Colonic mucosa (tissue), 4 donors: Measurements from ENCODE around the gene EPS8. TPM values are rescaled to one million over a fixed set of nuclear protein-coding genes. Genes with fewer than 3 reads are reported as not detected.
A peak's percentile ranks its signal among the peaks of the same experiment; 100 is the strongest.

ENCODE experiments used
- DNase-seq: peaks from one replicate; pipeline ENCODE4 v3.0.0-alpha.2; 2020
- H3K27ac ChIP-seq: fragments of 200-600 bp; one replicate; pipeline ENCODE4 v1.8.0; 2021
- H3K27me3 ChIP-seq: fragments of 200-600 bp; one replicate; pipeline ENCODE4 v1.8.0; 2021
- H3K36me3 ChIP-seq: fragments of 200-600 bp; one replicate; pipeline ENCODE4 v1.8.0; 2021
- H3K4me1 ChIP-seq: fragments of 200-600 bp; one replicate; pipeline ENCODE4 v1.8.0; 2021; ENCODE audit warnings: mild to moderate bottlenecking
- H3K4me3 ChIP-seq: fragments of 200-600 bp; one replicate; pipeline ENCODE4 v1.8.0; 2021
- H3K9ac ChIP-seq, 2 donors: one replicate each; pipeline ENCODE4 v1.7.0; 2013; ENCODE audit warnings: control low read depth in 2 of 2, low read depth in 2 of 2, low read length in 2 of 2
- H3K9me3 ChIP-seq: fragments of 200-600 bp; one replicate; pipeline ENCODE4 v1.8.0; 2021
- CTCF ChIP-seq: fragments of 200-600 bp; IDR thresholded peaks from one replicate; pipeline ENCODE4 v1.8.0; 2022; ENCODE audit warnings: antibody characterized with exemption, mild to moderate bottlenecking
- intact Hi-C: fragments of 100-400 bp; cut with DNase I; formaldehyde crosslinking; loops from one replicate; pipeline ENCODE4 v1.14.1; 2022
- total RNA-seq, 2 donors: library from RNA; stranded (reverse); fragmentation: NEBNext Ultra II Directional in 1 of 2; extraction: Animal tissue kit (Norgen Biotek cat#: 25700) in 1 of 2; gene quantifications; one replicate each; pipeline ENCODE4 v1.2.1, GENCODE V29; 2021
- donor health status: healthy.
- donor health status: DM: no; HTN: no; CAD: no.
- donor health status: DM: no; HTN: no; CAD: no.

EPS8 gene
- total RNA-seq, 2 donors from 2014 or later: 93.7 to 161 TPM

GRCh38 chr12:15700595-15700994, 88.6 kb downstream of the EPS8 start:
- no peak for DNase-seq
- Histone ChIP-seq H3K9ac (no peak overlapping the region), H3K27me3 (no peaks in the 10 kb centered on the region), H3K4me3 (no peak overlapping the region), H3K9me3 (no peaks in the 10 kb centered on the region), H3K27ac (peak overlapping the region; percentile 56), H3K36me3 (no peaks in the 10 kb centered on the region), H3K4me1 (peaks cover 5% of the 10 kb centered on the region)
- intact Hi-C loops: no loop called here
- TF ChIP-seq CTCF: no peak

- Histone ChIP-seq H3K4me3 (no peak overlapping the region), H3K9ac (no peak overlapping the region), H3K9me3 (no peaks in the 10 kb centered on the region), H3K36me3 (no peaks in the 10 kb centered on the region), H3K4me1 (peaks cover 5% of the 10 kb centered on the region), H3K27me3 (no peaks in the 10 kb centered on the region), H3K27ac (peak overlapping the region; percentile 35)
- no peak for TF ChIP-seq CTCF
- DNase-seq: no peak
- intact Hi-C loops: no loop called here
Measured at GRCh38 chr12:15699886-15700285, 89.3 kb downstream of the EPS8 start.

- DNase-seq: peak; percentile 66
- Histone ChIP-seq H3K4me3 (no peak overlapping the region), H3K9ac (peak overlapping the region in 1 of 2 donors; percentile 40), H3K4me1 (peaks cover 5% of the 10 kb centered on the region), H3K27ac (peak overlapping the region; percentile 62), H3K36me3 (no peaks in the 10 kb centered on the region), H3K27me3 (no peaks in the 10 kb centered on the region), H3K9me3 (no peaks in the 10 kb centered on the region)
- TF ChIP-seq CTCF: no peak
- intact Hi-C loops: no loop called here
Measured at GRCh38 chr12:15698377-15698871, 90.8 kb downstream of the EPS8 start.

GRCh38 chr12:15697201-15697600, 92.0 kb downstream of the EPS8 start:
- TF ChIP-seq CTCF: no peak
- H3K36me3 ChIP-seq: no peaks in the 10 kb centered on the region
- H3K9ac ChIP-seq: no peak overlapping the region
- no peak for DNase-seq
- no peak overlapping the region for H3K4me3 ChIP-seq
- H3K27ac ChIP-seq: peak overlapping the region; percentile 62
- H3K27me3 ChIP-seq: no peaks in the 10 kb centered on the region
- intact Hi-C loops: no loop called here
- H3K9me3 ChIP-seq: no peaks in the 10 kb centered on the region
- H3K4me1 ChIP-seq: peaks cover 5% of the 10 kb centered on the region

GRCh38 chr12:15693228-15693911, 95.8 kb downstream of the EPS8 start:
- Histone ChIP-seq H3K4me1 (peaks cover 3% of the 10 kb centered on the region), H3K9ac (no peak overlapping the region), H3K36me3 (no peaks in the 10 kb centered on the region), H3K4me3 (no peak overlapping the region), H3K27ac (peak overlapping the region; percentile 74), H3K9me3 (no peaks in the 10 kb centered on the region), H3K27me3 (no peaks in the 10 kb centered on the region)
- no peak for DNase-seq
- TF ChIP-seq CTCF: no peak
- intact Hi-C loops: no loop called here
